HepG2 (cell line): ENCODE data around the gene TCF25. TPM values are rescaled to one million over a fixed set of nuclear protein-coding genes. Genes with fewer than 3 reads are reported as not detected.
A peak's percentile ranks its signal among the peaks of the same experiment; 100 is the strongest.

Source experiments
- ATAD3A ChIP-seq: sonication (generic); formaldehyde crosslinking; IDR thresholded peaks from 2 replicates; pipeline ENCODE4 v1.4.0; 2020; ENCODE audit warnings: missing genetic modification reagents
- ETV5 ChIP-seq: IDR thresholded peaks from 2 replicates; pipeline ENCODE4 v1.6.1; 2018; ENCODE audit warnings: missing biosample characterization, missing genetic modification reagents, inconsistent platforms, borderline replicate concordance
- MEIS2 ChIP-seq: sonication (generic); formaldehyde crosslinking; IDR thresholded peaks from 2 replicates; pipeline ENCODE4 v1.9.0; 2021; ENCODE audit warnings: mild to moderate bottlenecking, missing genetic modification reagents
- NR2F6 ChIP-seq, 2 experiments: IDR thresholded peaks; 2 replicates each; pipeline ENCODE4 v1.6.1; 2016; ENCODE audit warnings: antibody characterized with exemption in 1 of 2, mild to moderate bottlenecking in 1 of 2
- RXRA ChIP-seq: sonication (generic); formaldehyde crosslinking; IDR thresholded peaks from 2 replicates; pipeline ENCODE4 v1.5.1; 2020; ENCODE audit warnings: missing genetic modification reagents
- SOX13 ChIP-seq, 3 experiments: fragments of 450-650 bp in 1 of 3; sonication (generic) in 1 of 3; formaldehyde crosslinking in 1 of 3; IDR thresholded peaks in 2 of 3; conservative IDR thresholded peaks in 1 of 3; 2 replicates each; pipeline versions ENCODE4 v1.5.0 to v1.6.1; 2016 to 2020; ENCODE audit warnings: antibody characterized with exemption in 1 of 3, mild to moderate bottlenecking in 1 of 3, missing compliant biosample characterization in 1 of 3, missing genetic modification reagents in 1 of 3, moderate library complexity in 1 of 3
- ZNF230 ChIP-seq: sonication (generic); formaldehyde crosslinking; IDR thresholded peaks from 2 replicates; pipeline ENCODE4 v1.4.0; 2020; ENCODE audit warnings: mild to moderate bottlenecking, missing genetic modification reagents
- ZNF274 ChIP-seq: sonication (generic); formaldehyde crosslinking; IDR thresholded peaks from 2 replicates; pipeline ENCODE4 v1.5.1; 2020; ENCODE audit warnings: mild to moderate bottlenecking, missing genetic modification reagents
- ZNF326 ChIP-seq: sonication (generic); formaldehyde crosslinking; IDR thresholded peaks from 2 replicates; pipeline ENCODE4 v1.4.0; 2020; ENCODE audit warnings: missing genetic modification reagents, borderline replicate concordance
- ZSCAN20 ChIP-seq: sonication (generic); formaldehyde crosslinking; IDR thresholded peaks from 2 replicates; pipeline ENCODE4 v1.4.0; 2020; ENCODE audit warnings: missing genetic modification reagents, mild to moderate bottlenecking, borderline replicate concordance
- polyA plus RNA-seq, 8 experiments: library from polyadenylated mRNA; depleted of rRNA in 3 of 8; stranded (reverse) in 7 of 8; unstranded in 1 of 8; fragments of >200 nt; fragmentation: Illumina TruSeq in 4 of 8; extraction: Trizol in 4 of 8; gene quantifications; 2 replicates each; pipeline versions ENCODE4 v1.2.1 to v1.2.3, GENCODE V29; 2011 to 2016; ENCODE audit warnings: low read depth in 4 of 8, missing spikeins in 1 of 8, mixed read lengths in 1 of 8; ENCODE audit not compliant: insufficient read depth in 1 of 8
- total RNA-seq, 5 experiments: library from RNA; depleted of rRNA; stranded (reverse); fragments of >200 nt; fragmentation: Illumina TruSeq; extraction: Trizol; gene quantifications; 2 replicates each; pipeline ENCODE4 v1.2.3, GENCODE V29; 2016; ENCODE audit warnings: low read depth in 1 of 5
- TF ChIP-seq, protein P1 (sequence below): sonication (generic); formaldehyde crosslinking; IDR thresholded peaks from 2 replicates; pipeline ENCODE4 v1.4.0; 2020; ENCODE audit warnings: low read depth, mild to moderate bottlenecking, missing genetic modification reagents
- TF ChIP-seq, protein P2 (sequence below): sonication (generic); formaldehyde crosslinking; IDR thresholded peaks from 2 replicates; pipeline ENCODE4 v1.4.0; 2020; ENCODE audit warnings: missing genetic modification reagents
- TF ChIP-seq, protein P3 (sequence below): IDR thresholded peaks from 2 replicates; pipeline ENCODE4 v1.6.1; 2016; ENCODE audit warnings: missing compliant biosample characterization, missing genetic modification reagents, borderline replicate concordance
- TF ChIP-seq, protein P4 (sequence below), 2 experiments: sonication (generic) in 1 of 2; formaldehyde crosslinking in 1 of 2; IDR thresholded peaks; 2 replicates each; pipeline versions ENCODE4 v1.4.0 to v1.6.1; 2016 to 2020; ENCODE audit warnings: borderline replicate concordance in 1 of 2, low read depth in 1 of 2, mild to moderate bottlenecking in 1 of 2, missing genetic modification reagents in 1 of 2

TCF25 gene
- total and polyA plus RNA-seq, 2 of the 13 experiments (the other 11 are each of a cell fraction or from before 2014, with no cell fraction given), result 138 to 206 TPM

DNA sequence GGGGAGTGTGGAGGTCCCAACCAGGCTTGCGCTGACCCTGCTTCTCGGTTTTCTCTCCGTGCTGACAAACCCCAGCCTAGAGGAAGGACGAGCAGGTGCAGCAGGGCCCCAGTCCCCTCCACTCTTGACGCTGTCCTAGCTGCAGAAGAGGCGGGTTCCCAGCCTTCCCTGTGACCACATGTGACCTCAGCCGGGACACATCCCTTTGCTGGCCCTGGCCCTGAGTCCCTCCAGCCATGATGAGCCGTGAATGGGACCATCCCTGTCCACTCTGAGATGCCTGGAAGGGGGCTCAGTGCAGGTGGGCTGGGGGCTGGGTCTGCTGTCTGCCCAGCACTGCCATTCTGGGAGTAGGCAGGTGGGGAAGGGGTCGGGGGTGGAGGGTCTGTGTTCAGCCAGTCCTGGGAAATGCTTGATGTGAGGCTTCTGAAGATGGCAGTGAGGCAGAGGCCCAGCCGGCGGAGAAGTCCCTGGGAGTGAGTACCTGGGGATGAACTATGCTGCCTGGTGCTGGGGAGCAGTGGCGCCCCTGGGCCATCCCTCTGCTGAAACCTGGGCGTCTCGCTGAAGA lies 47.8 kb downstream of the TCF25 start (continued):
- TF ChIP-seq, protein P1, sequence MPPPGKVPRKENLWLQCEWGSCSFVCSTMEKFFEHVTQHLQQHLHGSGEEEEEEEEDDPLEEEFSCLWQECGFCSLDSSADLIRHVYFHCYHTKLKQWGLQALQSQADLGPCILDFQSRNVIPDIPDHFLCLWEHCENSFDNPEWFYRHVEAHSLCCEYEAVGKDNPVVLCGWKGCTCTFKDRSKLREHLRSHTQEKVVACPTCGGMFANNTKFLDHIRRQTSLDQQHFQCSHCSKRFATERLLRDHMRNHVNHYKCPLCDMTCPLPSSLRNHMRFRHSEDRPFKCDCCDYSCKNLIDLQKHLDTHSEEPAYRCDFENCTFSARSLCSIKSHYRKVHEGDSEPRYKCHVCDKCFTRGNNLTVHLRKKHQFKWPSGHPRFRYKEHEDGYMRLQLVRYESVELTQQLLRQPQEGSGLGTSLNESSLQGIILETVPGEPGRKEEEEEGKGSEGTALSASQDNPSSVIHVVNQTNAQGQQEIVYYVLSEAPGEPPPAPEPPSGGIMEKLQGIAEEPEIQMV (CRISPR knock-in tag), result 0 out of 2 replicates have a peak, but pooled peaks have one; percentile 53
- TF ChIP-seq ZSCAN20 (0 out of 2 replicates have a peak, but pooled peaks have one; percentile 36), RXRA (CRISPR knock-in tag) (peak; percentile 55; the same call in 1 of the 2 replicates), ZNF230 (peak; percentile 24; the same call in 1 of the 2 replicates), ZNF326 (CRISPR knock-in tag) (peak; percentile 44; the same call in 1 of the 2 replicates), NR2F6 (IDR thresholded peaks at IDR 0.05) (no peak; the same call in 1 of the 2 replicates), NR2F6 (CRISPR knock-in tag; IDR thresholded peaks at IDR 0.05) (0 out of 2 replicates have a peak, but pooled peaks have one; percentile 20), ATAD3A (0 out of 2 replicates have a peak, but pooled peaks have one; percentile 50), ETV5 (CRISPR knock-in tag) (no peak), SOX13 (IDR thresholded peaks at IDR 0.05) (0 out of 2 replicates have a peak, but pooled peaks have one; percentile 24), SOX13 (CRISPR knock-in tag; conservative IDR thresholded peaks at IDR 0.05 in 1 of 2, IDR thresholded peaks at IDR 0.05 in 1 of 2) (no peak), ZNF274 (peak; percentile 16; the same call in 1 of the 2 replicates), MEIS2 (CRISPR knock-in tag) (peak; percentile 68; the same call in 1 of the 2 replicates)
- TF ChIP-seq, protein P2, sequence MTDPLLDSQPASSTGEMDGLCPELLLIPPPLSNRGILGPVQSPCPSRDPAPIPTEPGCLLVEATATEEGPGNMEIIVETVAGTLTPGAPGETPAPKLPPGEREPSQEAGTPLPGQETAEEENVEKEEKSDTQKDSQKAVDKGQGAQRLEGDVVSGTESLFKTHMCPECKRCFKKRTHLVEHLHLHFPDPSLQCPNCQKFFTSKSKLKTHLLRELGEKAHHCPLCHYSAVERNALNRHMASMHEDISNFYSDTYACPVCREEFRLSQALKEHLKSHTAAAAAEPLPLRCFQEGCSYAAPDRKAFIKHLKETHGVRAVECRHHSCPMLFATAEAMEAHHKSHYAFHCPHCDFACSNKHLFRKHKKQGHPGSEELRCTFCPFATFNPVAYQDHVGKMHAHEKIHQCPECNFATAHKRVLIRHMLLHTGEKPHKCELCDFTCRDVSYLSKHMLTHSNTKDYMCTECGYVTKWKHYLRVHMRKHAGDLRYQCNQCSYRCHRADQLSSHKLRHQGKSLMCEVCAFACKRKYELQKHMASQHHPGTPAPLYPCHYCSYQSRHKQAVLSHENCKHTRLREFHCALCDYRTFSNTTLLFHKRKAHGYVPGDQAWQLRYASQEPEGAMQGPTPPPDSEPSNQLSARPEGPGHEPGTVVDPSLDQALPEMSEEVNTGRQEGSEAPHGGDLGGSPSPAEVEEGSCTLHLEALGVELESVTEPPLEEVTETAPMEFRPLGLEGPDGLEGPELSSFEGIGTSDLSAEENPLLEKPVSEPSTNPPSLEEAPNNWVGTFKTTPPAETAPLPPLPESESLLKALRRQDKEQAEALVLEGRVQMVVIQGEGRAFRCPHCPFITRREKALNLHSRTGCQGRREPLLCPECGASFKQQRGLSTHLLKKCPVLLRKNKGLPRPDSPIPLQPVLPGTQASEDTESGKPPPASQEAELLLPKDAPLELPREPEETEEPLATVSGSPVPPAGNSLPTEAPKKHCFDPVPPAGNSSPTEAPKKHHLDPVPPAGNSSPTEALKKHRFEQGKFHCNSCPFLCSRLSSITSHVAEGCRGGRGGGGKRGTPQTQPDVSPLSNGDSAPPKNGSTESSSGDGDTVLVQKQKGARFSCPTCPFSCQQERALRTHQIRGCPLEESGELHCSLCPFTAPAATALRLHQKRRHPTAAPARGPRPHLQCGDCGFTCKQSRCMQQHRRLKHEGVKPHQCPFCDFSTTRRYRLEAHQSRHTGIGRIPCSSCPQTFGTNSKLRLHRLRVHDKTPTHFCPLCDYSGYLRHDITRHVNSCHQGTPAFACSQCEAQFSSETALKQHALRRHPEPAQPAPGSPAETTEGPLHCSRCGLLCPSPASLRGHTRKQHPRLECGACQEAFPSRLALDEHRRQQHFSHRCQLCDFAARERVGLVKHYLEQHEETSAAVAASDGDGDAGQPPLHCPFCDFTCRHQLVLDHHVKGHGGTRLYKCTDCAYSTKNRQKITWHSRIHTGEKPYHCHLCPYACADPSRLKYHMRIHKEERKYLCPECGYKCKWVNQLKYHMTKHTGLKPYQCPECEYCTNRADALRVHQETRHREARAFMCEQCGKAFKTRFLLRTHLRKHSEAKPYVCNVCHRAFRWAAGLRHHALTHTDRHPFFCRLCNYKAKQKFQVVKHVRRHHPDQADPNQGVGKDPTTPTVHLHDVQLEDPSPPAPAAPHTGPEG, result no peak
- TF ChIP-seq, protein P3, sequence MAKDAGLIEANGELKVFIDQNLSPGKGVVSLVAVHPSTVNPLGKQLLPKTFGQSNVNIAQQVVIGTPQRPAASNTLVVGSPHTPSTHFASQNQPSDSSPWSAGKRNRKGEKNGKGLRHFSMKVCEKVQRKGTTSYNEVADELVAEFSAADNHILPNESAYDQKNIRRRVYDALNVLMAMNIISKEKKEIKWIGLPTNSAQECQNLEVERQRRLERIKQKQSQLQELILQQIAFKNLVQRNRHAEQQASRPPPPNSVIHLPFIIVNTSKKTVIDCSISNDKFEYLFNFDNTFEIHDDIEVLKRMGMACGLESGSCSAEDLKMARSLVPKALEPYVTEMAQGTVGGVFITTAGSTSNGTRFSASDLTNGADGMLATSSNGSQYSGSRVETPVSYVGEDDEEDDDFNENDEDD (CRISPR knock-in tag), result peak; percentile 33; the same call in 1 of the 2 replicates
- TF ChIP-seq, protein P4, sequence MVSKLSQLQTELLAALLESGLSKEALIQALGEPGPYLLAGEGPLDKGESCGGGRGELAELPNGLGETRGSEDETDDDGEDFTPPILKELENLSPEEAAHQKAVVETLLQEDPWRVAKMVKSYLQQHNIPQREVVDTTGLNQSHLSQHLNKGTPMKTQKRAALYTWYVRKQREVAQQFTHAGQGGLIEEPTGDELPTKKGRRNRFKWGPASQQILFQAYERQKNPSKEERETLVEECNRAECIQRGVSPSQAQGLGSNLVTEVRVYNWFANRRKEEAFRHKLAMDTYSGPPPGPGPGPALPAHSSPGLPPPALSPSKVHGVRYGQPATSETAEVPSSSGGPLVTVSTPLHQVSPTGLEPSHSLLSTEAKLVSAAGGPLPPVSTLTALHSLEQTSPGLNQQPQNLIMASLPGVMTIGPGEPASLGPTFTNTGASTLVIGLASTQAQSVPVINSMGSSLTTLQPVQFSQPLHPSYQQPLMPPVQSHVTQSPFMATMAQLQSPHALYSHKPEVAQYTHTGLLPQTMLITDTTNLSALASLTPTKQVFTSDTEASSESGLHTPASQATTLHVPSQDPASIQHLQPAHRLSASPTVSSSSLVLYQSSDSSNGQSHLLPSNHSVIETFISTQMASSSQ (IDR thresholded peaks at IDR 0.05; ENCODE audit: low read depth), result no peak
- TF ChIP-seq, protein P4 (CRISPR knock-in tag; IDR thresholded peaks at IDR 0.05; ENCODE audit: borderline replicate concordance), result peak; percentile 24; the same call in 1 of the 2 replicates
